ENCODE results near the gene TIAM2.
"Not testable (repeated sequence)": the region's sequence is repeated elsewhere in the genome, so short reads cannot be mapped to it uniquely, and the experiment has no call there.

Gene TIAM2

GRCh38 chr6:154991207-154991606 is 3.9 kb upstream of the TIAM2 start:
- no peak for DNase-seq

- DNase-seq, result no peak
These were observed 2.1 kb upstream of the TIAM2 start for GRCh38 chr6:154993026-154993425.

GRCh38 chr6:154993710-154994109 is 1.4 kb upstream of the TIAM2 start:
- DNase-seq, result no peak

- DNase-seq, result no peak
These were observed 270 bp upstream of the TIAM2 start for GRCh38 chr6:154994836-154995253.

GRCh38 chr6:154996016-154996590 is 988 bp downstream of the TIAM2 start:
- no peak for DNase-seq

GRCh38 chr6:154996841-154997311 is 1.8 kb downstream of the TIAM2 start:
- no peak for DNase-seq

- no peak for DNase-seq
These were observed 3.7 kb downstream of the TIAM2 start for GRCh38 chr6:154998855-154999254.

GRCh38 chr6:155001482-155001881 is 6.4 kb downstream of the TIAM2 start:
- no peak for DNase-seq

- DNase-seq, result no peak
These were observed 6.8 kb downstream of the TIAM2 start for GRCh38 chr6:155001934-155002333.

- peak; percentile 7 for DNase-seq
These were observed 8.4 kb downstream of the TIAM2 start for GRCh38 chr6:155003476-155003875.

- DNase-seq, result no peak
These were observed 8.9 kb downstream of the TIAM2 start for GRCh38 chr6:155004017-155004416.

- no peak for DNase-seq
These were observed 9.7 kb downstream of the TIAM2 start for GRCh38 chr6:155004576-155005372.

- DNase-seq, result no peak
These were observed 13.5 kb downstream of the TIAM2 start for GRCh38 chr6:155008625-155009024.

GRCh38 chr6:155010940-155011339 is 15.8 kb downstream of the TIAM2 start:
- no peak for DNase-seq

- DNase-seq, result peak; percentile 82
These were observed 16.7 kb downstream of the TIAM2 start for GRCh38 chr6:155011809-155012291.

- DNase-seq, result peak; percentile 94
These were observed 18.4 kb downstream of the TIAM2 start for GRCh38 chr6:155013457-155013876.

- DNase-seq, result peak; percentile 38
These were observed 19.0 kb downstream of the TIAM2 start for GRCh38 chr6:155014137-155014536.

GRCh38 chr6:155014670-155015300 is 19.7 kb downstream of the TIAM2 start:
- DNase-seq, result no peak

- DNase-seq, result not testable (repeated sequence)
These were observed 23.3 kb downstream of the TIAM2 start for GRCh38 chr6:155018415-155018814.

- no peak for DNase-seq
These were observed 26.6 kb downstream of the TIAM2 start for GRCh38 chr6:155021680-155022079.

- DNase-seq, result no peak
These were observed 27.6 kb downstream of the TIAM2 start for GRCh38 chr6:155022721-155023120.

GRCh38 chr6:155023717-155024116 is 28.6 kb downstream of the TIAM2 start:
- no peak for DNase-seq

- DNase-seq, result no peak
These were observed 29.4 kb downstream of the TIAM2 start for GRCh38 chr6:155024391-155025027.
